ENCODE measurements around the gene LINC01488.

DNA sequence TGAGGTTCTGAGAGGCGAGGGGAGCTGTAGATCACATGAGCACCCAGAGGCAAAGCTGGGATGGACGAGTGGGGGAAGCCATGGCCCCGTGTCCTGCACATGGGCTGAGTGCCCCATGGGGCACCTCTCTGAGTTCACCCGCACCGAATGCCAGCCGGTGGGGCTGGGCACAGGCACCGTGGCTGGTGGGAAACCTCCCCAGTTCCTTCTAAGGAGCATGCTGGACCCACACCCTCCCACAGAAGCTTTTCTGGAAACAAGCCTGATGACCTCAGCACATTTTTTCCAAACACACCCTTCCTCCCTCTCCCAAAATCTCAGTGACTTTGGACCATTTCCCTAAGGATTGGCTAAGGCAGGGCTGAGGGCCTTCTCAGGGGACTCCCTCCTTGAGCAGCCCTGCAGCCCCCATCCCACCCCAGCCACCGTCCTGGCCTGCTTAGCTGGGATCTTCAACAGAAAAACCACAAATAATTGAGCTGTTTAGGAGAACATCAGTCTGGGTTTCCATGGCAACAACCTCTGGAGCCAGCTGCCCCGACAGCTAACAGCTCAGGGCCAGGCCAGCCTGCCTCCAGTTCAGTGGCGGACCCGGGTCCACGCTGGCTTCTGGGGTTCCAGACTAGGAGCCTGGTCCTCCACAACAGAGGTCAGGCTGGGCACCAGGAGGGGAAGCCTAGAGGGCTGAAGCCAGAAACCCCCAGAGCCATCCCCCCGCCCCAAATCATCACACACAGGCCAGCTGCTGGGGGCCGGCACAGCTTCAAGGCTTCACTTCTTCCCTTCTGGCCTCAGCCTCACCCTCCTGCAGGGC, 18.1 kb upstream of the LINC01488 start:
- TF ChIP-seq POLR2A (IDR thresholded peaks at IDR 0.05; ENCODE audit: low read length): no peak
- TF ChIP-seq GATA1 (IDR thresholded peaks at IDR 0.05; ENCODE audit: low read depth, low read length): no peak

Measured in erythroblast (primary cell).